ENCODE measurements around the gene TMEM132A. TPM values are rescaled to one million over a fixed set of nuclear protein-coding genes. Genes with fewer than 3 reads are reported as not detected.
"Not testable (repeated sequence)": the region's sequence is repeated elsewhere in the genome, so short reads cannot be mapped to it uniquely, and the experiment has no call there.

TMEM132A gene
- total RNA-seq, 1 donor from 2014 or later: 4.9 TPM

DNA sequence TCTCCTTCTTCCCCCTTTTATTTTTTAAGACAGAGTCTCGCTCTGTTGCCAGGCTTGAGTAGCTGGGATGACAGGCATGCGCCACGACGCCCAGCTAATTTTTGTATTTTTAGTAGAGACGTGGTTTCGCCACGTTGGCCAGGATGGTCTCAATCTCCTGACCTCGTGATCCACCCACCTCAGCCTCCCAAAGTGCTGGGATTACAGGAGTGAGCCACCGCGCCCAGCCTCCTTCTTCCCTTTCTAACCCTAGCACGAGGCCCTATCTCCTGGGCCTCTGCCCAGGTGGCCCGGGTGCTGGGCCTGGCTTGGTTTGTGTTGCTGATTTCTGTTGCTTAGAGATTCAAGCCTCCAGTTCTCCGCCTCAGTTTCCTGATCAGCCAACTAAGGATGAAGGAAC is 50.1 kb downstream of the TMEM132A start:
- intact Hi-C loops (cut with DNase I): not testable (repeated sequence)
- peak; percentile 53 for DNase-seq (ENCODE audit: low spot score)

DNA sequence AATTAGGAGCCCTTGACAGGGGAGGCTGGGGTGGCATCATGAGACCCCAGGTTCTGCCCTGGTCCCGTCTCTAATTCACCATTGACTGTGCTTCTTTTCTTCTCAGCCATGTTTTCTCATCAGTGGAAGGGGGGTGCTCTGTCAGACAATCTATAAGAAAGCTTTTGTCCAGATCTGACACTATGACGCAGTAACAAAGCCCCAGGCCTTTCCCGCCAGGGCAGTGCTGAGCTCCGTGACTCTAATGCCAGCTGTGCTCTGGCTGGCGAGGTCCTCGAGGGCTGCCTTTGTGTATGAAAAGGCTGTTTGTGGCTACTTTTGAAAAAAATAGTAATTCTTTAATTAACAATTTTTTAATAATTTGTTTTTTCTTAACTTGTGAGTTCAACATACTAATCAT is 50.5 kb downstream of the TMEM132A start:
- intact Hi-C loops (cut with DNase I): no loop called here
- no peak for DNase-seq (ENCODE audit: low spot score)

DNA sequence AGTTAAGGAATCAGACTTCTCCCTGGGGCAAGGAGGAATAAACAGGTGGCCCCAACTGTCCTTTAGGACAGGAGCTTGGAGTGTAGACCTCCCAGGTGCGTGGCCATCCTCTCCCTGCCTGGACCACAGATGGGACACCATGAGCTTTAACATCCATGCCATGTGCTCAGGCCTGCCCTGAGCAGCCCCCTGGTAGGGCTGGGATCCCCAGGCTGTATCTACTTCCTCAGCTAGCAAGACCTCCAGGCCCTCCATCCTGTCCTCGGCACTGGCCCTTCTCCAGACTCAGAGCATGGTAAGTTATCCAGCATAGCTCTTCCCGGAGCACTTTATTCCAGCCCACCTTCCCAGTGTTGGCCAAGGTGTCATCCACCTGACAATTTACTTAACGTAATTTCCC is 53.0 kb downstream of the TMEM132A start:
- intact Hi-C loops (cut with DNase I): no loop called here
- DNase-seq (ENCODE audit: low spot score): peak; percentile 49

DNA sequence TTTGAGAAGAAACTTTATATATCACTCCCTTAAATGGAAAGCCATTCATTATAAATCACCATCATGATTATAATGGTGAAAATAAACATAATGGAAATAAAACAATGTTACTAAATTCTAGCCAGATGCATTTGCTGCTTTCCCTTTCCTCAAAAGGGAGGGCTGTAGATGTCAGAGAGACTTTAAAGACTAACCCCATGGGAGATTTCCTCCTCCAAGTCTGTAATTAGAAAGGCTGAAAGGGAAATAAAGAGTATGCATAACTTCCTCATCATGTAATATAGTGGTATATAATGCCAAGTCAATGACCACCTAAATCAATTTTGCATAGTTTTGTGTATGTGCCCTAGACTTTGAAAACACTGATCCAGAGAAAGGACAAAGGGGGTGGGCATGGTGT is 53.6 kb downstream of the TMEM132A start:
- intact Hi-C loops (cut with DNase I): no loop called here

DNA sequence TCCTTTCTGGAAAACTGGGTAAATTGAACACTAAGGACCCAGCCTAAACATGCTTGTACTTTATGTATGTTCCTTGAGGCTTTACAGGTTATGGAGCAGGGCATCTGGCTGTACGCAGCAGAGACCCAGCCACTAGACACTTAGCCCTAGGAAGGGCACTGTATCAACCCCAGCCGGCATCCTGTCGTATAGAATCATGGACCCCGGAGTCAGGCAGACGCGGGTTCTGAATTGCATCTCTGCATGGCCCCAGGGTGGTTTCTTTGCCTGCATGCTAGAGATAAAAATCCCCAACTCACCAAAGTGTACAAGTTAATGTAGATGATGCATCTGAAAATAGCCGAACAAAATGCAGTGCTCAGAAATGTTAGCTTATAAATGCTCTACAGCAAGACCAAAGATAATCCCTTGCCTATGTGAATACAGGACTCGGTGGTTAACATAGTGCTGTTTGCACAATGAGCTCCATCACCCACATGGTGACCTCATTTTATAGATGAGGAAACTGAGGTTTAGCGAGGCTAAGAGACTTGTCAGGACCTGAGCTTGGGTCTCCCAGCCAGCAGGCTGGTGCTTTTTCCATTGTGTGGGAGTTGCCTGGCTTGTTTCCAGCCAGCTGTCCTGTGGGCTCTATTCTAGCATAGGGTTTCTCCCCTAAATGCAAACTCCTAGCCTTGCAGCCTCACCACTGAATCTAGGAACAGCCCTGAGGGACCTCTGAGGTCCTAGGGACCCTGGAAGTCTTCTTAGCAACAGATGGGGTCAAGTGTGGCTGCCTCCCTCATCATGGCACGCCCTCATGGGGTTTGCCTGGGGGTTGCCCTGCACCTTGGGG is 54.5 kb downstream of the TMEM132A start:
- intact Hi-C loops (cut with DNase I): no loop called here
- no peak for DNase-seq (ENCODE audit: low spot score)

More for the DNA sequence above, 53.6 kb downstream of the TMEM132A start:
- no peak for DNase-seq (ENCODE audit: low spot score)

DNA sequence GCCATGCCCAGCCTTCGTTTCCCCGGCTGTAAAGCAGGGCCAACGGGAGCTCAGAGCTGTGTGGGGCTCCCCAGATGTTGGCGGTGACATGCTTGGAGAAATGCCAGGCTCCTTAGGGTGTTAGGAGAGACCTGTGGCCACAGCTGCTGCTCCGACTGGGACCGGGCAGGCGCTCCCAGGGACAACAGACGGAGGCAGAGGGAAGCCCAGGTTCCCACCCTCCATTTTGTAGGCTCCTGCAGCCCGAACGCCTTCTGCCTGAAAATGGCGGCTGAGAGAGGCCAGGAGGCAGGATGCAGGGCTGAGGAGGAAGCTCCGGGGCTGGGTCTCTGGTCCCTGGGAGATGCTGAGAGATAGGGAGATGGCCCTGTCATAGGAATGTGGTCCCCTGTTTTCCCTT is 57.3 kb downstream of the TMEM132A start:
- DNase-seq (ENCODE audit: low spot score): peak; percentile 22
- intact Hi-C loops (cut with DNase I): no loop called here

DNA sequence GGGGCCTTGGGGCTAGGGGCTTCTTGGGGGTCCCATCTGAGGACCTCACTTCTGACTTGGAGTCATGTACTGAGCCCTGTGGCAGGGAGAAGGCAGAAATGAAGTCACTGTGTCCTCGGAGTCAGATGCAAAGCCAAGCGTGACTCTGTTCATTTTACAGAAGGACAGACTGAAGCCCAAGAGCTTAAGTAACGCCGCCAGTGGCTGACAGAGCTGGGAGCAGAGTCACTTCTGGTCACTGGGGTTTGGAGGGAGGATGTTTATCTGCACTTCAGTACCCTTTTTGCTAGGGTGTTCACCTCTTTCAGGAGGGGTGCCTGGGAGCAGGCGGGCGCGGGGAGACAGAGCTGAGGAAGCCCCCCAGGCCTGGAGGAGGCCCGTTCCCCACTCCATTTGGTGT is 57.9 kb downstream of the TMEM132A start:
- intact Hi-C loops (cut with DNase I): no loop called here
- DNase-seq (ENCODE audit: low spot score): peak; percentile 41

DNA sequence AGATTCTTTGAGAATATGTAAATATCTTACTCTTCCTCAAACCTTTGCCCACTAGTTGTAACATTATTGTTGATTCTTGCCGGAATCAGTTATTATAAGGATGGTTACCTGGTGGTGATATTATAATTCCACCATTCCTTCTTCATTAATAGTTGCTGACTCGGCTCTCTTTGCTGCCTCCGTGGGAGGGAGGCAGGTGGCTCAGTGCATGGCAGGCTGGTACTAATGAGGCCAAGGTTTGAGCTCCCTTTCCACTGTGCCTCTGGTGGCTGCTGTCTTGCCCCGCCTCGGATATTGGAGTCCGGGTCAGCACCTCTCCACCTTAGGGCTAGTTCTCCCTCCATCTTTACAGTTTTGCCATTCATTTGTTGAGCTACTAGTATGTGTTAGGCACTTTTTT is 59.9 kb downstream of the TMEM132A start:
- intact Hi-C loops (cut with DNase I): no loop called here
- no peak for DNase-seq (ENCODE audit: low spot score)

DNA sequence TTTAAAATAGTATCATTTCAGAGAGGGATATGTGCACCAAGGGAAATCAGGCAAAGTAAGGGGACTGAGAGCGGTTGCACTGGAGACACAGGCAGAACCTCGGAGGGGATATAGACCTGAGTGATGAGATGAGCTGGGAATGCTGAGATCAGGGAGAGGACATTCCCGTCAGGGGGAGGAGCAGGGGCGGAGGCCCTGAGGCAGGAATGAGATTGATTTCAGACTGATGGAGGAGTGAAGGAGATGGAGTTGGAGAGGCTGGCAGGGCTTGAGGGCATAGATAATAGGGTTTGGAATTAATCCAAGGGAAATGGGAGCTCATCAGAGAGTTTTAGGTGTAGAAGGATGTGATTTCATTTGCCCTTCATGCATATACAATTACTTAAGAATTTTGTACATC is 60.4 kb downstream of the TMEM132A start:
- DNase-seq (ENCODE audit: low spot score): no peak
- intact Hi-C loops (cut with DNase I): no loop called here

DNA sequence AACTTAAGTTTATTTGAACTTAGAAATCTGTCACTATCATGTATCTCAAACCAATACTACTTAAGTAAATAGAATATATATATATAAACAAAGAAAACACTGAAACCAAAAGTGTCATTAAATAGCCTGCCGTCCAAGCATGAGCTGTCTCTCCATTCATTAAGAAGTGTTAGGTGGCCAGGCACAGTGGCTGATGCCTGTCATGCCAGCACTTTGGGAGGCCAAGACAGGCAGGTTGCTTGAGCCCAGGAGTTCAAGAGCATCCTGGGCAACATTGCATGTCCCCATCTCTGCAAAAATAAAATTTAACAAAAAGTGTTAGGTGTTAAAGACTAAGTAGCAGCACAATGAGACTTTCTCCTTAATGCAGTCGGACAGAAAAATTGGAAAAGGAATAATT is 61.2 kb downstream of the TMEM132A start:
- DNase-seq (ENCODE audit: low spot score): peak; percentile 44
- intact Hi-C loops (cut with DNase I): no loop called here

DNA sequence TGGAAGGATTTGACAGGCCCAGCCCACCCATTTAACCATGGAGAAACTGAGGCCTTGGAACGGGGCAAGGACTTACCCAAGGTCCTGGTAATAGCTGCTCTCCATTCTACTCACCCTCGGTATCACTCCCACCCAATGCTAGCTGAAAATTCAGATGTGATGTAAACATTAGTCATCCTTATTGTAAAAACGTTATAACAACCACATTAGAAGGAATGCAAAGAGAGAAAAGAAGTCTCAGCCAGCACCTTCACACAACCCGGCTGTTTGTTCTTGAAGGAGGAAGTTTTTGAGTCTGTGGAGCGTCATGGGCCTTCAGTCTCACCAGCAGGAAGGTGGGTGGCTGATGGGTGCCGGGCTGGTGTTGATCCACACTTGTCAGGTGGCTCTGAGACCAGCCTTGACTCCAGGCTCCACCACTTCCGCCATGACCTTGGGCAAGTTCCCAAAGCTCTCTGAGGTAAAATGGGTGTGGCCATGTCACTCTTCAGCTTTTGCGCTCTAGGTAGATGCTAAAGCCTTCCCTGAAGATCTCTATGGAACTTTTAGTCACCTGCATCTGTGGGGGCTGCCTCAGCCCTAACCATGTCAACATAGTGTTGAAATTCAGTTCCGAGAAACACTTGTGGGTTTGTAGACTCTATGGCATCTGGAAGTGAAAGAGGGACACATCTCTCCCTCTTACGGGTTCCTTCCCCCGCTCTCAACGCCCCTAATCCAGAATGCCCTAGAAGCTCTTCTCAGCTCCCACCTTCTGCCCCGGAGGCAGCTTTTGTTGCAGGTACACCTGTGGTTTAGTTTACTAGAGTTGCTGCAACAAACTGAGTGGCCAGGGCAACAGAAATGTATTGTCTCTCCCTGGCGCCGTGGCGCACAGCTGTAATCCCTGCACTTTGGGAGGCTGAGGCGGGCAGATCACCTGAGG is 62.0 kb downstream of the TMEM132A start:
- intact Hi-C loops (cut with DNase I): no loop called here
- DNase-seq (ENCODE audit: low spot score): peak; percentile 59

Other genes starting within 250 kb of the TMEM132A start
- not detected for gene MS4A8, start 224.8 kb upstream of the TMEM132A start, total RNA-seq
- not detected for gene MS4A18, start 199.7 kb upstream of the TMEM132A start, total RNA-seq
- gene MS4A15, start 167.6 kb upstream of the TMEM132A start, total RNA-seq: not detected
- gene MS4A10, start 139.1 kb upstream of the TMEM132A start, total RNA-seq: not detected
- gene CCDC86, start 82.3 kb upstream of the TMEM132A start, total RNA-seq: 10.3 TPM
- 0.89 TPM for gene PTGDR2, start 68.5 kb upstream of the TMEM132A start, total RNA-seq
- not detected for gene ZP1, start 56.9 kb upstream of the TMEM132A start, total RNA-seq
- gene PRPF19, start 17.9 kb upstream of the TMEM132A start, total RNA-seq: 32.5 TPM
- 80.2 TPM for gene TMEM109, start 10.3 kb upstream of the TMEM132A start, total RNA-seq
- gene SLC15A3, start 27.7 kb downstream of the TMEM132A start, total RNA-seq: 11.6 TPM
- gene CD6, start 47.2 kb downstream of the TMEM132A start, total RNA-seq: 0.86 TPM
- not detected for gene CD5, start 178.0 kb downstream of the TMEM132A start, total RNA-seq
- 19.6 TPM for gene VPS37C, start 237.0 kb downstream of the TMEM132A start, total RNA-seq